GM18498 (cell line): Measurements from ENCODE around the gene SHC4.
"Not testable (repeated sequence)": the region's sequence is repeated elsewhere in the genome, so short reads cannot be mapped to it uniquely, and the experiment has no call there.

Experiments used
- ATAC-seq: cut with Tn5 transposase; IDR thresholded peaks from one replicate; pipeline ENCODE4 v1.9.1; 2021; ENCODE audit warnings: mild to moderate bottlenecking, moderate library complexity; ENCODE audit not compliant: unreplicated experiment

The SHC4 gene

DNA sequence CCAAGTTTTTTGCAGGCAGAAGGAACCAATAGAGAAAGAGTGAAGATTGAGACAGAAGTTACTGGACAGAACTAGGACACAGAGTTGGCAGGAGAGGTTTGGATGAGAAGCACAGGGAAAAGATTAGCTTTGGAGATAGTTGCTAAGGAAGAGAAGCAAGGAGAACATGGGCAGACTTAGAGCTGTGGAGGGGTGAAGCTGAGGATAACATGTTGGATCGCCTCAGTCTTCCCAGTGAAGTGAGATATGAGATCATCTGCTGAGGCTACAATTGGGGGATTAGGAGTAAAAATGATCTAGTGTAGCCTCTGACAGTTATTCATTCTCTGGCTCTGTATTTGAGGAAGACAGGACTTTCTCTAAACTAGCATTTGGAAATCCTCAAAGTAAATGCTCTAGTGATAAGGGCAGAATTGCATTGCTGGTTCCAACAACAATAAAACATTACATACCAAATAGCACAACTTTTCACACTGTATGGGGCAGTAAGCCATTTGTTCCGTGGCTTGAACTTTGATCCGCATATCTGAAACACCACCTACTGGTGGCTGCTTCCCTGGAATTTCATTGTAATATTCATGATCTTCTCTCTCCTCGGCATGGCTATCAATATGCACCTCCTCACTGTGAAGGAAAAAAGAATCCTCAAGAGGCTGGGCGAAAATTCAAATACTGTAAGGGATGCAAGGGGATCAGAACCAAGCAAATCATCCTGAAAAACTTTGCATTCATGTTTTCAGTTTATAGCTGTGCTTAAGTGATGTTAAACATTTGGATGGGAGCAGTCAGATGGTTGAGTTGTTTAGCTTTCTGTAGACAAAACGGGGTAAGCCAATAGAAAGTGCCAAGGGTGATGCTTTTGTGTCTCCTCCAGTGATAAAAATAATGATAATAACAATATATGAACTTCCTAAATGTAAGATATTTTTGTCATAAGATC lies 107.9 kb downstream of the SHC4 start:
- no peak for ATAC-seq

DNA sequence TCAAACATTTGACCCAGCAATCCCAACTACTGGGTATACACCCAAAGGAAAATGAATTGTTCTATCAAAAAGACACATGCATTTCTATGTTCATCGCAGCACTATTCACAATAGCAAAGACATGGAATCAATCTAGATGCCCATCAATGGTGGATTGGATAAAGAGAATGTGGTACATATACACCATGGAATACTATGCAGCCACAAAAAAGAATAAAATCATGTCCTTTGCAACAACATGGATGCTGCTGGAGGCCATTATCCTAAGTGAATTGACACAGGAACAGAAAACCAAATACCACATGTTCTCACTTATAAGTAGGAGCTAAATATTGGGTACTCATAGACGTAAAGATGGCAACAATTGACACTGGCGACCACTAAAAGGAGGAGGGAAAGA lies 109.3 kb downstream of the SHC4 start:
- not testable (repeated sequence) for ATAC-seq

DNA sequence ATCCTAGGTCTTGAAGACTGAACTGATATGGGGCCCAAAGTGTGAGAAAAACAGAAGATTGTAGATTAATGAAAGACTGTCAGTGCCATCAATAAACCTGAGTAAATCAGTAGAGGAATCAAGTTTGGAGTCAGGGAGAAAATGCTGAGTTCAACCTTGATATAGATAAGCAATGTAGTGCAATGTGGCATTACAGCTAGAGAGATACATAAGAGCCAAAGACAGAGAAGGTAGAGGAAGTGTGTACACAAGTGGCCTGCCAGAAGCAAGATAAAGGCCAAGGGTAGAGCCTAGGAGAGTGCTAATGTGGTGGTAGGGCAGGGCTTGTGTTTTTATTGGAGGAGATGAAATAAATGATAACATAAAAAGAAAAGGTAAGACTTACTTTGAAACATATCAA lies 111.8 kb downstream of the SHC4 start:
- ATAC-seq: no peak

DNA sequence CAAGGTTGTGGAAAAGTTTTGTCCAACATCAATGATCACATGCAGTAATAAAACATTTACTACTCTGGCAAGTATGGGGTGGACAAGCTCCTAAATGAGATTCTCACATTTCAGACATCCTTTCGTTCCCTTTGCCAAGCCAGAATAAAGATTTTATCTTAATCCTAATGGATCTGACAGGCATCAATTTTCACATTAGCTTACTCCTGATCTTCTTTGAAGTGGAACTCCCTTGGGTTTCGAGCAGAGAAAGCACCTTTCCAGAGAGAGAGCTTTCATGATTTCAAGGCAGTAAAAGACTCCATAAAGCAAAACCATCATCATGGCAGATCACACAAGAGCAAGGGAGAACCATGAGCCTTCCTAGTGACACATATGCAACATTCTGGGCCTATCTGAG lies 113.1 kb downstream of the SHC4 start:
- no peak for ATAC-seq

DNA sequence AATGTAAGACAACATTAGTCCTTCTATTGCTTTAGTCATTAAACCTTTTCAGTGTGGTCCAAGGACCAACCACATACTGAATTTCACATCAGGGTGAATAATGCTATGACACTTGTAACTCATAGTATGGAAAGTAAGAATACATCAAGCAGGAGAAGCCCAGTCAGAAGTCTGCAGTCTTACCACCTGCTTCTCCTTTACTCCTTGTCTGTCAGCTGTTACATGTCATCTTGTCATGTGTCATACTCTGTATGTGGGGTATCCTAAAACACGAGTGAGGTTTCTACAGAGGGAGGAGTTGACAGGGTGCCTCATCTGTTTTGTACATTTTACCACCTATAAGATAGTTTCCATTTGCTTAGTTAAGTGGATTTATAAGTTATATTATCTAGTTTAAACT lies 118.6 kb downstream of the SHC4 start:
- no peak for ATAC-seq

DNA sequence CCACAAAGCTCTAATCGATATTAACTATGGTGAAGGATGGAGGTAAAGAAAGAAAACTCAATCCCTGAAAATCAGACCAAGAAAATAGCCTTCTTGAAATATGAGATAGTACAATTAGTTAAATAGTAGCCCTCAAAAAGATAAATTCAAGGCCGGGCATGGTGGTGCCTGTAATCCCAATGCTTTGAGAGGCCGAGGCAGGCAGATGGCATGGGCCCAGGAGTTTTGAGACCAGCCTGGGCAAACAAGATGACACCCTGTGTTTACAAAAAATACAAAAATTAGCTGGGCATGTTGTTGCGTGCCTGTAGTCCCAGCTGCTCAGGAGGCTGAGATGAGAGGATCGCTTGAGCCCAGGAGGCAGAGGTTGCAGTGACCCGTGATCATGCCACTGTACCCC lies 121.2 kb downstream of the SHC4 start:
- ATAC-seq: no peak

DNA sequence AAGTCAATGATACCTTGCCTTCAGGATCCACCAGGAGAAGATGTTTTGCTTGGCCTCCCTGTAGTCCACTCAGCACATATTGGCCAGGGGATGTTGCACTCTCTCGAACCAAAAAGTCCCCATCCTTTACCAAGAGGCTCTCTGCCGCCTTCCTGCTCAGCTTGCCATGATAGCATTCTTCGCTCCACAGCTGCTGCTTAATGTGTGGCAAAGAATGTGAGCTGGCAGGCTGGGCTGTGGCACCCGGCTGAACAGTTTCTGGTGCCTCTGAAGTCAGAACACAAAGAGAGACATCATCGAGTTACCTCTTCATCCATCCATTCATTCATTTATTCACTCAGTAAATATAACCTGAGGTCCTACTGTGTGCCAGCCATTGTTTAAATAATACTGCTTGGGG lies 129.0 kb downstream of the SHC4 start:
- ATAC-seq: no peak

DNA sequence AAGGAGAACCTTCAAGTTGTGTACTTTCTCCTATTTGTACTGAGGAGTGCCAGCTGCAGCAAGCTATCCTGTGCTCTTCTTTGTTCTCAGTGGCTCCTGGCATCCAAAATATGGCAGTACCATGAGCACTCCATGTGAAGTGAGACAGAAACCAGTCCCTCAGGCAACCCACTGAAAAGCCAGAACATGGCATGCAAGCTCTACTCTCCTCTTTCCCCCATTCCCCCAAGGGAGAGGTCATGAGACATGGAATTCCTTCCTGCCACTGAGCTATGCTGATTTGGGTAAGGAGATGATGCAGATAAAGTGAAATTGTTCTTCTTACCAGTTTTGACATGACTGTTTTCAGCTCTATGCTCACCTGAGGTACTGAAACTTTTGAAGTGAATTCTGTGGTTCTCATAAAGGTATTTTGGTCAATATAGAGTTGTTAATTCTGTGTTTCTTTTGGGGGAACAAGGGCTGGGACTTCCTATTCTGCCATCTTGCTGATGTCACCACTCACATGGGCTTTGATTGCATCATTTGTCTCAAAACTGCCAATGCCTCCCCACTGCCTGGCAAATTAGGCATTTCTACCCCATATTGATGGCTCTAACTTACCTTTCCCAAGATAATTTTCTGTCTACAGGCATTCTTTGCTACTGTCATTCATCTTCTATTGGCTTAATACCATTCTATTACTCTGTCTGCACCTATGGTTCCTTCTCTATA lies 130.0 kb downstream of the SHC4 start:
- ATAC-seq: no peak

DNA sequence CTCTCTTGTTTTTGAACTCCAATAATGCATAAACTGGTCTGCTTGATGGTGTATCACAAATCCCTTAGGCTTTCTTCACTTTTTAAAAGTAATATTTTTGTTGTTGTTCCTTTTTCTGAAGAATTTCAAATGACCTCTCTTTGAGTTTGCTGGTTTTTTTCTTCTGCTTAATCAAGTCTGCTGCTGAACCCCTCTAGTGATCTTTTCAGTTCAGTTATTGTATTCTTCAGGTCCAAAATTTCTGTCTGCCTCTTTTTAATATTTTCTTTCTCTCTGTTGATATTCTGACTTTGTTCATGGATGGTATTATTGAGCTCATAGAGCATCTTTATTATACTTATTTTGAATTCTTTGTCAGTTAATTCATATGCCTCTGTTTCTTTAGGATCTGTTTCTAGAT lies 131.1 kb downstream of the SHC4 start:
- ATAC-seq: no peak

DNA sequence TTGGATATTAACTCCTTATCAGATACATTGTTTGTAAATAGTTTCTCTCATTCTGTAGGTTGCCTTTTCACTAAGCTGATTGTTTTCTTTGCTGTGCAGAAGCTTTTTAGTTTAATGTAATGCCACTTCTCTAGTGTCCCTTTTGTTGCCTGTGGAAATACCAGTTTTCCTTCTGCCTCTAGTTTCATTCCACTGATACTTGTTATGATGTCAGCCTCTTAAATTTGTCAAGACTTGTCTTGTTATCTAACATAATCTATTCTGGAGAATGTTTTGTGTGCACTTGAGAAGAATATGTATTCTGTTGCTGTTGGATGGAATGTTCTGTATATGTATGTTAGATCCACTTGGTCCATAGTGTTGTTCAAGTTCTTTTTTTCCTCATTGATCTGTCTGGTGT lies 134.8 kb downstream of the SHC4 start:
- no peak for ATAC-seq

DNA sequence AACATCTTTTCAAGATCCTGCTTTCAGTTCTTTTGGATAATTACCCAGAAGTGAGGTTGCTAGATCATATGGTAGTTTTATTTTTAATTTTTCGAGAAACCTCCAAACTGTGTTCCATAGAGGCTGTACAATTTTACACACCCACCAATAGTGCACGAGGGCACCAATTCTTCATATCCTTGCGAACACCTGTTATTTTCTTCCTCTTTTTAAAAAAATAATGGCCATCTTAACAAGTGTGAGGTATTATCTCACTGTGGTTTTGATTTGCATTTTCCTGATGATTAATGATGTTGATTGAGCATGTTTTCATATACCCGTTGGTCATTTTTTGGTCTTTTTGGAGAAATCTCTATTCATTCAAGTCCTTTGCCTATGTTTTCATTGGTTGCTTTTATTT lies 135.2 kb downstream of the SHC4 start:
- no peak for ATAC-seq

DNA sequence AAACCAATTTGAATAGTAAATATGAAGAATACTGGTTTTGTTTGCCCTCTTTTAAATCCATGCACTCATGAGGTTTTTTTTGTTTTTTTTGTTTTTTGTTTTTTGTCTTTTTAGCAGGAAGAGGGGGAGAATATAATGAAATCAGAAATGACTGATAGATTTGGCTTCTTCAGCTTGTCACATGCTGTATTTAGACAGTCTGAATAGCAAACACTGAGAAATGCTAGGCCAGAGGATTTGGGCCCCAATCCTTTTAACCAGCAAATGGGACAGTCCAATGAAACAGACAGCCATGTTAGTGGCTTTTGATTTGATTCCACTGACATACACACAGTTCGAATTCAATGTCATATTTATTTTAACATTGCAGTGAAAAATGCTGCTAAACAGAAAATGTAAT lies 138.6 kb downstream of the SHC4 start:
- no peak for ATAC-seq

DNA sequence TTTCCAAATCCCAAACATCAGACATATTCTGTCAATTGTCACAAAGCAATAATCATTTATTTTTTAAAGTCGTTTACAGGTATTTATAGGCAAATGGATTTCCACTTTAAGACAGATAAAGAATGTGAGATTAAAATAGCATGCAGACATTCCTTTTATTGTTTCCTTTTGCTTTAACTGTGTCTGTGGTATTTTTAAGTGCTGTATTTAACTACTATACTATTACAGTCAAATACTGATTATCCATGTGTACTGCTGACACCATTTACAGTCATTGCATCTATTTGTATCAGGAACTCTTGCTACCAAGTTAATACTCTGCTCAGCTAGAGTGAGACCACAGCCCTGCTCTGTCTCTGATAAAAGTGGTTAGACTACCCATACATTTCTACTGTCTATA lies 140.0 kb downstream of the SHC4 start:
- no peak for ATAC-seq

DNA sequence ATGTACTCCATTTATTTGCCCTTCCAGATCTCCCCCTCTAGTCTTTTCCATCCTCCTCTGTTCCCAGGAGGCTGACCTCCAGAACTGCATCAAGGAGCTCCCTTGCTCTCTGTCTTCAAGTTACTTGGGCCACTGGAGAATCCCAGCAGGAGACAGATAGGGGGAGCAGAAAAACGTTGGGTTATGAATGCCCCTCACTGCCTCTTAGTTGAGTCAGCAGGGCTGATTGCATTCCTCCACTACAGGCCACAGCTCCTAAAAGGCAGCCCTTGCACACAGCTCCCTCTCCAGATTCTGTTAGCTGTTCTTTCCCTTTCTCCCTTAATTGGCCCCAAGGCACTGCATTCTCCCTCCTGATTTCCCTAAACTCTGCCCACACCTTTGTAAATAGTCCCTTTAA lies 140.5 kb downstream of the SHC4 start:
- ATAC-seq: no peak

DNA sequence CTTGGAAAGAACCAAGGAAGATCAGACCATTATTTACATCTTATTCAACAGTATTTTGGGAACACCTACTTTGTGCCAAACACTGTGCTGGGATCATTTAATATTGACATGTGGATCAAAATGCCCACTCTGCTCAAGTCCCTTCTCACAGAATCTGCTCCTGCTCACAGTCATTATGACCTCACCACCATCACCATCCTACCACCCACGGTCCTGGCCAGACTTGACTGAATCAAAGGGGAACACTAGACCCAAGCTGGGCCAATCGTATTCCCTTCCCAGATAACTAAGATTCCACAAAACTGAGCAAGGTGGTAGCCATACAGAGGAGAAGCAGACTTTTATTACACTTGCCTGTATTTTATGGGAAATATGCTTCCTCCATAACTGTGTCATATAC lies 149.4 kb downstream of the SHC4 start:
- ATAC-seq: no peak

DNA sequence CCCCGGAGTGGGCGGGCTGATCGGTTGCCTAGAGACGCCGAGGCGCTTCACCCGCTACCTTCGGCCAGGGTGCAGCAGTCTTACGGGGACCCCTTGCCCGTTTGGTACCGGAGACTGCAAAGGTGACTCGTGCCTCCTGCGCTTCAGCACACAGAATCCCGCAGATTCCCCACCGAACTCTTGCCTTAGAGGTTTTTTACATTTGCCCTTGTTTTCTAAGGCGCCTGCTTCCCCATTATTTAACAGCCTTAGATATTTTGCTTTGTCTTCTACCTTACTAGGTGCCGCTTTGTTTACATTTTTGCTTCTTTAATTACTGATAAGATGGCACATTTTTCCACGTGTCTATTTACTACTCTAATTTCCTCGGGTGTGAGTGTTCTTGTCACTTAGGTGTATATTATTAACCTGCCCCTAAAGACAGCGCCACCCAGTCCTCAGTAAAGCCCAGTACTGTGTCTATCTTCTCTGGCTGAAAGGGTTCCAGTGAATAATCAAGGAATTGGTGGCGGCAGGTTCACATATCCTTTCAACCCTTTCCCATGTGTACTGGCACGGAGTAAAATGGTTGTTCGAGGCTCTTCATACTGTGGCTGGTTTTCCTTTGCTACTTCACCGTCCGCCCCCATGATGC lies 152.3 kb downstream of the SHC4 start:
- ATAC-seq: no peak

DNA sequence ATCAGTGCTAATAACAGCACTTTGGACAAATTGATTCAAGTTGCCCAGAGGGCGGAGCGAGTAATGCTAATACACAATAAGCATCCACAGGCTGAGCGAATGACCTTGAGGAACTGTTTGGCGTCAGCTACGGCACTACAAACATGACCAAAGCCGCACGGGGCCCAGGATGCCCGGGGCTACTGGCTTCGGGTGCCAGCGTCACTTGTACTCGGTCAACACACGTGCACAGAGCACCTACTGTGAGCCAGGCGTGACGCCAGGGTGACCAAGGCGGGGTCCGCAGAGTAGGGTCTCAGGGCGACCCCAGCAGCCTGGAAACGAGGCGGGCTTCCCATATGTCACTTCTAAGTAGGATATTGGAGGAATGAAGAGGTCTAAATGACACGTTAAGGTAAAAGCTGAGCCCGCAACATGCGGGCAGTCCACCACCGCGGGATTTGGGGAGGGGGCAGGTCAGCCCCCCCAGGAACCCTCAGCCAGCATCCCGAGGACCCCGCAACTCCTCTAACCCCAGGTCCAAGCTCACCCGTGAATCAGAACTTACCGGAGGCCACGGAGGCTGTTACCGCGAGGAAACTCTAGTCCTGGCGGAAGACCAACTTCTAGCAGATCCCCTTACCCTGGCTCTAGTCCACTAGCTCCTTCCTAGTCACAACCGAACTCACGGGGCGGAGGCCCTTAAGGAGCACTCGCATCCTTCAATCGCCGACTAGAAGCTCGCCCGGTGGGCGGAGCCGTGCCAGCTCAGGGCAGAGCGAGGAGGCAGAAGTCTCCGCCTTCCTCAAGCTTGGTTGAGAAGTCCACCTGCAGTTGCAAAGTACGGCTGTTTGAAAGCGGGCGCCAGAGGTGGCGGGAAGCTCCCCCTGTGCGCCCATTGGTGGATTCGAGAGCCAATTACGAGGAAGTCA lies 153.1 kb downstream of the SHC4 start, which contains the start of gene CEP152:
Gene CEP152 (minus strand): TSS at position 656 of the 911 bp plus-strand sequence. CDS start 5,420 bp downstream, outside the sequence.
- peak; percentile 96 for ATAC-seq

DNA sequence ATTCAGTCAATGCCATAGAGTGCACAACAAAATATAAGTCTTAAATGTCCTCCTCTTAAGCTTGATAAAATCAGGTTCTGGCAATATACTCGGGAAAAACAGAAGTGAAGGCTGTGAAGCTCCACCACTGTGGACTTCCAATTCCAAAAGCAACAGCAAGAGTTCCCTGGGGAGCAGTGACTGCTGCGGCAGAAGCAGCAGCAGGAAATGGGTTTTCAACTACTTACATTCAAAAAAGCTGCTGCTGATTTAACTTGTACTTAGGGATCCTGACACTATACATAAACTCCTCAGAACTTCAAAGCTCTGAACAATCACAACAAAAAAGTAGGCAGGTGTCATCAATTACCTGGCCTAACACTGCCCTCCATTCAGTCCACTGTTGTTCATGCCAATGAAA lies 157.6 kb downstream of the SHC4 start:
- ATAC-seq: no peak

DNA sequence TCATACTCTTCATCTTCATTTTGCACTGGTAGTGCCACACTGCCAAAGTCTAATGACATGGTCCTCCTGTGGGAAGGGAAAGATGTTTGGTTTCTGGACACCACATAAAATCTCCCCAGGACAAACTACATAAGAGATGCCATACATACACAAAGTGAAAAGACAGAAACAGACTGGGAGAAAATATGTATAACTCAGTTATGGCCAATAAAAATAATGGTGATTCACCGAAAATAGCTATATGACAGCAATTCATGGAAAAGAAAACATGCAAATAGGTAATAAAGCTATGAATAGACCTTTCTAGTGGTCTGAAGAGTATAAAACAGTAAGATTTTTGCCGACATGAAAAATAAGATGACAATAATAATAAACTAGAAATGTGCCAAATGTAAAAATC lies 158.1 kb downstream of the SHC4 start:
- ATAC-seq: no peak

DNA sequence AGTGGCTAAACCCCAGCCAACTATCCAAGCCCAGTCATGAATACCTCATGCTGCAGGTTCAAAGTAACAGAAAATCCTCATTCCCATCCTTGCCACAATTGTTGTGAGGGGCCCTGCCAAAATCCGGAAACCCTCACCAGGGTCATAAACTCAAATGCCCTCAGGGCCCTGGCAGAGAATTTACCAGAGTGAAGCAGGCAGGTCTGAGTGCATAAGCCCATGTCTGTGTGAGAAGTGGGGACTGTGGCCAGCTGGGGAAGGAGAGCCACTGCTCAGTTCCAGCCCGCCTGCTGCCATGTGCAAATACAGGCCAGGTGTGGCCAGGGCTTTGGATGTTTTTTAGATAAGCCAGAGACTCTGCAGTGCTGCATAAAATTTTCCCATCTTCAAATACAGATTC lies 159.8 kb downstream of the SHC4 start:
- no peak for ATAC-seq

DNA sequence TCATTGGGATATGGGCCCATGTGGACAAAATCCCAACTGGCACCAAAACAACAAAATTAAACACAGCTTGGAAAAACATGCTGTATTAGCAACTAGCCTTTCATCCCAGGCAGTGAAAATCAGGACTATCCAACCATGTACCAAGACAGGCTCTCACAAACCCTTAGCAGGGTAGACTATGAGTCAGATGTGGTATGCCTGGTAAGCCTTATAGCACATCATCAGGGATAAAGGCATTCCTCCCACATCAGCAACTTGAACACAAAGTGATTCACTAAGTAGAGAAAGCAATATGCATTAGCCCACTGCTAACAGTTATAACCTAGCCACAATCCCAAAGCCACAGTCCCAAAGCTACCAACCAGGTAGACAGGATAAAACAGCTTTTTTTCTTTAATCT lies 160.9 kb downstream of the SHC4 start:
- no peak for ATAC-seq
